ENCODE measurements around the gene SLC27A5.
A peak's percentile ranks its signal among the peaks of the same experiment; 100 is the strongest.
"Not testable (repeated sequence)": the region's sequence is repeated elsewhere in the genome, so short reads cannot be mapped to it uniquely, and the experiment has no call there.

The SLC27A5 gene

GRCh38 chr19:58521651-58522050, 9.9 kb upstream of the SLC27A5 start:
- no peak for DNase-seq

- DNase-seq: no peak
Measured at GRCh38 chr19:58520257-58520599, 8.4 kb upstream of the SLC27A5 start.

- DNase-seq: peak; percentile 86
Measured at GRCh38 chr19:58519355-58520256, 7.8 kb upstream of the SLC27A5 start, which contains the start of gene ZBTB45. ZBTB45 (minus strand) TSS chr19:58519810; CDS start chr19:58517673, 2,137 bp downstream.

- DNase-seq: peak; percentile 66
Measured at GRCh38 chr19:58519087-58519354, 7.2 kb upstream of the SLC27A5 start.

GRCh38 chr19:58518256-58519086, 6.7 kb upstream of the SLC27A5 start:
- no peak for DNase-seq

- DNase-seq: no peak
Measured at GRCh38 chr19:58516964-58517833, 5.4 kb upstream of the SLC27A5 start.

- DNase-seq: no peak
Measured at GRCh38 chr19:58516246-58516836, 4.5 kb upstream of the SLC27A5 start.

GRCh38 chr19:58515259-58515658, 3.5 kb upstream of the SLC27A5 start:
- DNase-seq: no peak

- no peak for DNase-seq
Measured at GRCh38 chr19:58514564-58515022, 2.8 kb upstream of the SLC27A5 start.

GRCh38 chr19:58513694-58514563, 2.1 kb upstream of the SLC27A5 start:
- DNase-seq: peak; percentile 96

GRCh38 chr19:58513213-58513693, 1.5 kb upstream of the SLC27A5 start:
- no peak for DNase-seq

- DNase-seq: no peak
Measured at GRCh38 chr19:58510084-58510862, 1.5 kb downstream of the SLC27A5 start.

GRCh38 chr19:58509731-58510083, 2.1 kb downstream of the SLC27A5 start:
- no peak for DNase-seq

GRCh38 chr19:58507602-58508223, 4.1 kb downstream of the SLC27A5 start:
- not testable (repeated sequence) for DNase-seq

GRCh38 chr19:58500242-58500641, 11.6 kb downstream of the SLC27A5 start:
- DNase-seq: no peak

- peak; percentile 98 for DNase-seq
Measured at GRCh38 chr19:58499021-58499927, 12.5 kb downstream of the SLC27A5 start.

GRCh38 chr19:58498316-58499020, 13.3 kb downstream of the SLC27A5 start:
- DNase-seq: no peak

- DNase-seq: no peak
Measured at GRCh38 chr19:58497634-58498170, 14.1 kb downstream of the SLC27A5 start.

Data from CD4-positive, alpha-beta T cell treated with Interleukin-6 for 4 hours (primary cell).